HG02798 (cell line): ENCODE results near the gene DGKB.

Experiments used
- ATAC-seq: cut with Tn5 transposase; IDR thresholded peaks from one replicate; pipeline ENCODE4 v1.9.1; 2021; ENCODE audit warnings: mild to moderate bottlenecking; ENCODE audit not compliant: unreplicated experiment, poor library complexity

Gene DGKB

GRCh38 chr7:14195079-14195478 is 707.5 kb downstream of the DGKB start:
- no peak for ATAC-seq

- no peak for ATAC-seq
These were observed 710.9 kb downstream of the DGKB start for GRCh38 chr7:14191686-14192098.

GRCh38 chr7:14184292-14184864 is 718.2 kb downstream of the DGKB start:
- no peak for ATAC-seq

DNA sequence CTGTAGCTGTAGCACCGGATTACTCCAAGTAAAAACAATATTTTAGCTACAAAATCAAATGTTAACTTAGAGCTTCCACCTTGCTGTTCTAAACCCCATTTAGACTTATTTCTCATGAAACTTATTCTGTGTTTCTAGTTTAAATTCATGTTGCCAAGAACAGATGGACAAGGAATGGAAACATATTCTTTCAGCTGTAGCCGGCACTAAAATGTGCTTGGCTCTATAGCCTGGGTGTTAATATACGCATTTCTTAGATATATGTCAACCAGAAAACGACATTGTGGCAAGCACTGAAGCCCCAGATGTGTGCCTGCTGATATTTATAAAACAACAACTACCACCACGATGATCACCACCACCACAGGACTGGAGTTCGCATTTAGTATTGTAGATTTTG is 722.8 kb downstream of the DGKB start:
- ATAC-seq: no peak

DNA sequence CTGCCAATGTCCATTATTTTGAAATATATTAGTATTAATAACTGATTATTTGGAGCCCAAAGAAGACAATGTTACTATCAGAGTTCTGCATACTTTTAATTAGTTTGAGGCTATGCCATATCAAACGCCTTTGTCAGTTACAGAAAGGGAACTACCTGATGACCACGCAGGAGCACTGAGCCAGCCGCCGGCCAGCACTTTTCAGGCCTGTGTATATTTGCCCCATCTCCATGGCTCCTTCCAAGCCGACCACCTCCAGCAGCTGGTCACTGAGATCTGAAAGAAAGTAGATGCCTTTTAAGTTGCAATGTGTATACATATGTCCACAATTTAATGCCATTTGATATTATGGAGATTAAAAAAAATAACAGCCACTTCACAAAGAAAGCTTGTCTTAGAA is 724.7 kb downstream of the DGKB start:
- ATAC-seq: no peak

- no peak for ATAC-seq
These were observed 731.7 kb downstream of the DGKB start for GRCh38 chr7:14170872-14171271.

- ATAC-seq: no peak
These were observed 744.4 kb downstream of the DGKB start for GRCh38 chr7:14158111-14158510.

- no peak for ATAC-seq
These were observed 746.1 kb downstream of the DGKB start for GRCh38 chr7:14156436-14156835.

GRCh38 chr7:14148974-14149373 is 753.6 kb downstream of the DGKB start:
- ATAC-seq: no peak

DNA sequence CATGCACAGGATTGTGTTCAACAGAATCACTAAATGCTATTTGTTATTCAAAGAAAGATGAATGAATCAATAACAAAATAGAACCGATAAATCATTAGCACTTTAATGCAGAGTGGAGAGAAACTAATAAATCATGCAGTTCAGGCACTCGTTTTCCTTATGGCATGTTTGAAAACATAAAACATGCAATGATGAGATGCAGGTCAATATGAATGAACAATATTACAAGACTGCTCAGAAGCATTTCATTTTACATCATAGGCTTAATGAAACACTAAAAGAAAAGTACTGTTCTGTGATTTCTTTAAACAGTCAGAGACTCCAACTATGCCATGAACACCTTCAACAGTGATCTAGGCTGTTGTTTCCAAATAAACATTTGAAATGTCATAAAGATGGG is 755.0 kb downstream of the DGKB start:
- ATAC-seq: no peak

DNA sequence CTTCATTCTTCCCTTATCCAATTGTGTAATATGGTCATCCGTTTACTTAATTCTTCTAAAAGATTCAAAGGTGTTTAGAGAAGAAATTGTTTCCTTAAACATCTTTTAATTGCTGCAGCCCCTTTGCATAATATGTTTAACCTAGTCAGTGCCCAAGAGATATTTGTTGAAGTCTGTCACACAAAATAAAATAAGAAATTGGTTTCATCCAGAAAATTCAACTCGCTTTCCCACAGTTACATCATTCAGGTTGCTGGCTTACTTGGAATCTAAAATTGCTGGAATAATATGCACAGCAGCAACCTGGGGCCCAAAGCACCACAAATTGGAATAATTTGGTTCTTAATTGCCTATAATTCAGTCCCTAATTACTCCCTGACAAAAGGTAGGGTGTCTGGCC is 758.0 kb downstream of the DGKB start:
- ATAC-seq: no peak

GRCh38 chr7:14144109-14144508 is 758.4 kb downstream of the DGKB start:
- ATAC-seq: no peak

DNA sequence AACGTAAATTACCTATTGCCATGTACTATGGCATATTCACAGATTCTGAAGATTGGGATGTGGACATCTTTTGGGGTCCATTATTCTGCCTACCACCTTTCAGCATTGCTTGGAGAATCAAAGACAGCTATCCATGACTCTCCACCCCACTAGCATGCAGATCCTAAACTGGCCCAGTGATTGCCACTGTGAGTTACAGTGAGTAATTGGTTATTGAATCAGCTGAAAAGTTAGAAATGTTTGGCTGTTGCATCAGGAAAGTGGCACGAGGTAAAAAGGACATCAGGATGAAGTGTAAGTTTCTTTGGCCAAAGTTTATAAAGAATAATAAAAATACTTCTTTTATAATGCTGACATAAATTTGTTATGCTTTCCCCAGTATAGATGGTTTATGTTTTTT is 764.9 kb downstream of the DGKB start:
- ATAC-seq: no peak

- ATAC-seq: no peak
These were observed 768.8 kb downstream of the DGKB start for GRCh38 chr7:14133752-14134151.

- no peak for ATAC-seq
These were observed 776.6 kb downstream of the DGKB start for GRCh38 chr7:14125998-14126397.

GRCh38 chr7:14124716-14125115 is 777.8 kb downstream of the DGKB start:
- ATAC-seq: no peak

GRCh38 chr7:14123923-14124322 is 778.6 kb downstream of the DGKB start:
- ATAC-seq: no peak

- no peak for ATAC-seq
These were observed 786.9 kb downstream of the DGKB start for GRCh38 chr7:14115701-14116100.

- ATAC-seq: no peak
These were observed 797.7 kb downstream of the DGKB start for GRCh38 chr7:14104861-14105260.

- no peak for ATAC-seq
These were observed 806.4 kb downstream of the DGKB start for GRCh38 chr7:14096159-14096558.

DNA sequence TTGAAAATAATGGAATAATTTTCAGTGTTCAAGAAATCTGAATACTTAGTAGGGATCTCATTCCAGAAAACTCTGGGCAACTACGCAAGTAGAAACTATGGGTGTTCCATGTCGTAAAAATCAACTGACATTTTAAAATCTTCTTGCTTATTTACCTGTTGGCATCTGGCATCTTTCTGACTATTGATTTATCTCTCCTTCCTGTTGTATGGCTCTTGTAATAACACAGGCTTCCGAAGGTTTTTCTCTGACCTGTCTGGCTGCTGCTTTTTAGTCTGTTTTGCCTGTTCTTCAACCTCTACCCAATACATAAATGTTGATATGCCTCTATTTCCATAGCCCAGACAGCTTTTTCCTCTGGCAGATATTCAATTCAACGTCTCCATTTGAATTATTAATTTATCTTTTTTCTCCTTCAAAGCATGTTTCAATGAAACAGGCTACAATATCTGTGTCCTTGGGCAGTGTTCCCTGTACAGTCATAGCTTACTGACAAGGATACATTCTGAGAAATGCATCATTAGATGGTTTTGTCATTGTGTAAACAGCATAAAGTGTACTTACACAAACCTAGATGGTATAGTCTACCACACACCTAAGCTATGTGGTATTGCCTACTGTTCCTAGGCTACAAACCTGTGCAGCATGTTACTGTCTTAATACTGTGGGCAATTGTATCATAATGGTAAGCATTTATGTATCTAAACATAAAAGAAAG is 807.2 kb downstream of the DGKB start:
- ATAC-seq: no peak
